ENCODE results near the gene ZC3H7B. TPM values are rescaled to one million over a fixed set of nuclear protein-coding genes. Genes with fewer than 3 reads are reported as not detected.

The ZC3H7B gene
- total RNA-seq, 1 experiment from 2014 or later: 62.7 TPM

DNA sequence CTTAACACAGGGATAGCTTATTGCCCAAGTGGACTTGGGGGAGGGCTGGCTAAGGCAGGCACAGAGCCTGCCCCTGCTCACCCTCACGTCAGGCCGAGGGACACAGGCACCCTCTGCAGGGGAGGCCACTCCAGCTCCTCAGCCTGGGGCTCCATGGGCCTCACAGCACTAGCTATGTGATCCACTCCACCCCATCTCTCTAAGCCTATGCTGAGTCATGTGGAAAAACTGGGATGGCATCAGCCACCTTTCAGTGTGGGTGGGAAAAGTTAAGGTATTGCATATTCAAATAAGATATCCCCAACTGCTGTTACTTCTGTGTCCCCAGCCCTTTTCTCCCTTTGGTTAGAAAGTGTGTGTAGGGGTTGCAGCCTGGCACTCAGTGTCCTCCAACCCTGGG lies 37.6 kb upstream of the ZC3H7B start:
- ChIA-PET POLR2A (ENCODE audit: unreplicated experiment) (no interaction called here), CTCF (interaction anchor here (0.5 kb wide), 1 partner anchor 97 kb away, joined by 4 read pairs; no protein-coding TSS in a partner anchor)
- TF ChIP-seq, protein P1, sequence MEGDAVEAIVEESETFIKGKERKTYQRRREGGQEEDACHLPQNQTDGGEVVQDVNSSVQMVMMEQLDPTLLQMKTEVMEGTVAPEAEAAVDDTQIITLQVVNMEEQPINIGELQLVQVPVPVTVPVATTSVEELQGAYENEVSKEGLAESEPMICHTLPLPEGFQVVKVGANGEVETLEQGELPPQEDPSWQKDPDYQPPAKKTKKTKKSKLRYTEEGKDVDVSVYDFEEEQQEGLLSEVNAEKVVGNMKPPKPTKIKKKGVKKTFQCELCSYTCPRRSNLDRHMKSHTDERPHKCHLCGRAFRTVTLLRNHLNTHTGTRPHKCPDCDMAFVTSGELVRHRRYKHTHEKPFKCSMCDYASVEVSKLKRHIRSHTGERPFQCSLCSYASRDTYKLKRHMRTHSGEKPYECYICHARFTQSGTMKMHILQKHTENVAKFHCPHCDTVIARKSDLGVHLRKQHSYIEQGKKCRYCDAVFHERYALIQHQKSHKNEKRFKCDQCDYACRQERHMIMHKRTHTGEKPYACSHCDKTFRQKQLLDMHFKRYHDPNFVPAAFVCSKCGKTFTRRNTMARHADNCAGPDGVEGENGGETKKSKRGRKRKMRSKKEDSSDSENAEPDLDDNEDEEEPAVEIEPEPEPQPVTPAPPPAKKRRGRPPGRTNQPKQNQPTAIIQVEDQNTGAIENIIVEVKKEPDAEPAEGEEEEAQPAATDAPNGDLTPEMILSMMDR (conservative IDR thresholded peaks at IDR 0.05): no peak
- no peak for TF ChIP-seq EZH2 (IDR thresholded peaks at IDR 0.05; ENCODE audit: low read depth)
- no TSS peak for BruUV-seq (replicated peaks)
- intact Hi-C loops (cut with micrococcal nuclease; ENCODE audit: unreplicated experiment): no loop called here
- H3K36me3 ChIP-seq (ENCODE audit: low read depth): peaks cover 50% of the 10 kb centered on the region
- H3K4me1 ChIP-seq (replicated peaks; ENCODE audit: insufficient read depth): no peaks in the 10 kb centered on the region
- H3K4me2 ChIP-seq: no peak overlapping the region
- no peak overlapping the region for H3K4me3 ChIP-seq
- H3K27me3 ChIP-seq (ENCODE audit: insufficient read depth, low read depth): no peaks in the 10 kb centered on the region
- peaks cover 17% of the 10 kb centered on the region; the same call in 1 of the 2 replicates for H3F3A ChIP-seq (ENCODE audit: insufficient read depth, low read depth)
- H3K27ac ChIP-seq: no peak overlapping the region; the same call in 1 of the 2 replicates
- 0 out of 2 replicates have a peak, but pooled peaks cover 11% of the 10 kb centered on the region for H3K79me2 ChIP-seq (ENCODE audit: low read depth)
- no peak overlapping the region for H2AFZ ChIP-seq
- H4K20me1 ChIP-seq (ENCODE audit: insufficient read depth): peaks cover 15% of the 10 kb centered on the region; the same call in 1 of the 2 replicates
- no peaks in the 10 kb centered on the region for H3K9me2 ChIP-seq (ENCODE audit: insufficient read depth)
- no peaks in the 10 kb centered on the region for H3K9me3 ChIP-seq (ENCODE audit: insufficient read depth, low read depth)
- DNase-seq: no peak

DNA sequence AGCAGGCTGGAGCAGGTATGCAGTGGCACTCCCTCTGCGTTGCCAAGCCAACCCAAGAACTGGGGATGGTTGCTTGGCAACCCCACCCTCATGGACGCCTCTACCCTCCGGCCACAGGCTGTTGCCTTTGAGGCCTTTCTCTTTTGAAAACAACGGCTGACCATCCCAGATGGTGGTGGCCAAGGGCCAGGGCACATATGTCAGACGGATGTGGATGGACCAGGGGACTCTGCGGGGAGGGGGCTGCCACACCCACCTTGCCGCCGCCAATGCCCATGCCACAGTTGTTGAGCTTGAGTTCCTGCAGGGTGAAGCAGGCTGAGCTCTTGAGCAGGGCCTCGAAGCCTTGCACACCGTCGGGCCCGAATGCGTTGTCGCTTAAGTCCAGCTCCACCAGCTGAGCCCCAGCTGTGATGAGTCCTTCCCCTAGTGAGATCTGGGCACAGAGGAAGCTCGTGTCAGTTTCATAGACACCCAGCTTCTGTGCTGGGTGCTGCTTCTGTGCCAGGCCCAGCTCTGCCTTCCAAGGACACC lies 36.9 kb upstream of the ZC3H7B start:
- no peak for DNase-seq
- H3K27ac ChIP-seq: no peak overlapping the region
- H2AFZ ChIP-seq: no peak overlapping the region
- no peaks in the 10 kb centered on the region for H3K27me3 ChIP-seq (ENCODE audit: insufficient read depth, low read depth)
- peaks cover 15% of the 10 kb centered on the region; the same call in 1 of the 2 replicates for H4K20me1 ChIP-seq (ENCODE audit: insufficient read depth)
- POLR2A ChIA-PET (ENCODE audit: unreplicated experiment): interaction anchor here (0.6 kb wide), 1 partner anchor 171 kb away, joined by 6 read pairs; no protein-coding TSS in a partner anchor
- no TSS peak for BruUV-seq (replicated peaks)
- no peak for TF ChIP-seq EZH2 (IDR thresholded peaks at IDR 0.05; ENCODE audit: low read depth)
- TF ChIP-seq, protein P1 (conservative IDR thresholded peaks at IDR 0.05): no peak
- H3K4me3 ChIP-seq: no peak overlapping the region
- H3K4me1 ChIP-seq (replicated peaks; ENCODE audit: insufficient read depth): no peaks in the 10 kb centered on the region
- 0 out of 2 replicates have a peak, but pooled peaks cover 14% of the 10 kb centered on the region for H3K79me2 ChIP-seq (ENCODE audit: low read depth)
- H3K9me2 ChIP-seq (ENCODE audit: insufficient read depth): no peaks in the 10 kb centered on the region
- no peaks in the 10 kb centered on the region for H3K9me3 ChIP-seq (ENCODE audit: insufficient read depth, low read depth)
- CTCF ChIA-PET: no interaction called here
- intact Hi-C loops (cut with micrococcal nuclease; ENCODE audit: unreplicated experiment): no loop called here
- H3F3A ChIP-seq (ENCODE audit: insufficient read depth, low read depth): peaks cover 17% of the 10 kb centered on the region; the same call in 1 of the 2 replicates
- no peak overlapping the region for H3K4me2 ChIP-seq
- peaks cover 51% of the 10 kb centered on the region for H3K36me3 ChIP-seq (ENCODE audit: low read depth)

DNA sequence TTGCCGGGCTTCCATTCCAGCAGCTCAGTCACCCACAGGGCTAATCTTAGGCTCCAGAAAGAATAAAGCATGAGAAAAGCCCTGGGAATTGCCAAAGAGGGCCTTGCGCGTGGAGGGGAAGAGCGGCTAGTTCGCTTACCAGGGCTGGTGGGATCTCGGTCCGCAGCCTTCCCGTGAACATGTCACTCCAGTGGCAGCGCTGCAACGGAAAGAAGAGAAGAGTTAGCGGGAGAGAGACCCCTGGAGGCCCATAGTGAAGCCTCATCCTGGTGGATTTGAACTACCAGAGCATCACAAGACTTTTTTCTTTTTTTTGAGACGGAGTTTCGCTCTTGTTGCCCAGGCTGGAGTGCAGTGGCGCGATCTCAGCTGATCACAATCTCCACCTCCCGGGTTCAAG lies 33.4 kb upstream of the ZC3H7B start:
- Histone ChIP-seq H3K4me3 (no peak overlapping the region), H3K27ac (no peak overlapping the region), H2AFZ (no peak overlapping the region), H3F3A (ENCODE audit: insufficient read depth, low read depth) (peaks cover 27% of the 10 kb centered on the region; the same call in 1 of the 2 replicates), H3K36me3 (ENCODE audit: low read depth) (peaks cover 51% of the 10 kb centered on the region), H3K4me1 (replicated peaks; ENCODE audit: insufficient read depth) (no peaks in the 10 kb centered on the region), H3K4me2 (no peak overlapping the region), H3K27me3 (ENCODE audit: insufficient read depth, low read depth) (no peaks in the 10 kb centered on the region), H3K9me2 (ENCODE audit: insufficient read depth) (no peaks in the 10 kb centered on the region), H3K9me3 (ENCODE audit: insufficient read depth, low read depth) (no peaks in the 10 kb centered on the region), H3K79me2 (ENCODE audit: low read depth) (peaks cover 22% of the 10 kb centered on the region; the same call in 1 of the 2 replicates), H4K20me1 (ENCODE audit: insufficient read depth) (peaks cover 16% of the 10 kb centered on the region; the same call in 1 of the 2 replicates)
- POLR2A ChIA-PET (ENCODE audit: unreplicated experiment): interaction anchor here (0.6 kb wide), 1 partner anchor 180 kb away, joined by 4 read pairs; no protein-coding TSS in a partner anchor
- intact Hi-C loops (cut with micrococcal nuclease; ENCODE audit: unreplicated experiment): no loop called here
- no peak for TF ChIP-seq EZH2 (IDR thresholded peaks at IDR 0.05; ENCODE audit: low read depth)
- TF ChIP-seq, protein P1 (conservative IDR thresholded peaks at IDR 0.05): no peak
- BruUV-seq (replicated peaks): no TSS peak
- DNase-seq: no peak
- CTCF ChIA-PET: interaction anchor here (0.5 kb wide), 1 partner anchor 368 kb away, joined by 3 read pairs; no protein-coding TSS in a partner anchor

Measured in PC-9 (cell line).